ENCODE data around the gene VIPAS39. TPM values are rescaled to one million over a fixed set of nuclear protein-coding genes. Genes with fewer than 3 reads are reported as not detected.

The VIPAS39 gene
- 21.1 and 23.4 TPM in 2 replicates for total RNA-seq

DNA sequence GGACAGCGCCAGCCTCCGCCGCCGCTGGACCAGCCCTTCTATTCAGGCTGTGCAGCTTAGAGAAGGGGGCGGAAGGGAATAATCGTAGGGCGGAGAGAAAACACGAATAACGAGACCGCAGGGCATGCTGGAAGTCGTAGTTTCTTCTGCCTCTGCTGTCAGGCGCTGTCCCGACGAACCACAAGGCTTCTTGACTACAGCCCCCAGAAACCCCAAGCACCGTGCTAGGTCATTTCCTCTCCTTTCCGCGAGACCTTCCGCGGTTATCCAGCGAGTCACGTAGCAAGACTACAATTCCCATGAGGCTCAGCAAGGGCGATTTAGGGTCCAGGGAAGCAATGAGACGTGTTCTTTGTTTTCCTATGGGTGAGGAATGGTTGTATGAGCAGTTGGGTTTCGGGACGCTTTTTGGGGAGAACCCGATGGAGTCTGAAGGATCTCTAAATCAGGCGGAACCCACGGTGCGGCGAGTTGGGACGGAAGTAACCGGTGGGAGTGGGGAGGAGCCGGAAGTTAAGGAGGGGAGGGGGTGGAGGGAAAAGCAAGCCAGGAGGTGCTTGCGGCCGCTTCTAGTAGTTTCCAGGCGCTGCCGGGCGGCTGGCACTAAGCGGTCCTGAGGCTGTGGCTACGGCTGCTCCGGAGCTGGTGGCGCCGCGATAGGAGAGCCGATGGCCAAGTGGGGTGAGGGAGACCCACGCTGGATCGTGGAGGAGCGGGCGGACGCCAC, at the start of gene VIPAS39, which contains the start of gene AHSA1:
Gene VIPAS39, minus strand, starts transcription at position 80 of the 727 bp plus-strand sequence. CDS start 3,499 bp downstream, outside the sequence.
Gene AHSA1, plus strand, starts transcription at position 572 of the 727 bp plus-strand sequence. Its CDS starts 97 bp downstream, at position 669.
- no peaks in the 10 kb centered on the region for H3K36me3 ChIP-seq (ENCODE audit: control insufficient read depth, insufficient read depth, low read length)
- no peaks in the 10 kb centered on the region for H3K27me3 ChIP-seq (ENCODE audit: control insufficient read depth, insufficient read depth, low read length)
- peak within 1 kb of the TSS; percentile 88 for H3K4me3 ChIP-seq (ENCODE audit: low read depth, low read length)
- TF ChIP-seq, protein P1, sequence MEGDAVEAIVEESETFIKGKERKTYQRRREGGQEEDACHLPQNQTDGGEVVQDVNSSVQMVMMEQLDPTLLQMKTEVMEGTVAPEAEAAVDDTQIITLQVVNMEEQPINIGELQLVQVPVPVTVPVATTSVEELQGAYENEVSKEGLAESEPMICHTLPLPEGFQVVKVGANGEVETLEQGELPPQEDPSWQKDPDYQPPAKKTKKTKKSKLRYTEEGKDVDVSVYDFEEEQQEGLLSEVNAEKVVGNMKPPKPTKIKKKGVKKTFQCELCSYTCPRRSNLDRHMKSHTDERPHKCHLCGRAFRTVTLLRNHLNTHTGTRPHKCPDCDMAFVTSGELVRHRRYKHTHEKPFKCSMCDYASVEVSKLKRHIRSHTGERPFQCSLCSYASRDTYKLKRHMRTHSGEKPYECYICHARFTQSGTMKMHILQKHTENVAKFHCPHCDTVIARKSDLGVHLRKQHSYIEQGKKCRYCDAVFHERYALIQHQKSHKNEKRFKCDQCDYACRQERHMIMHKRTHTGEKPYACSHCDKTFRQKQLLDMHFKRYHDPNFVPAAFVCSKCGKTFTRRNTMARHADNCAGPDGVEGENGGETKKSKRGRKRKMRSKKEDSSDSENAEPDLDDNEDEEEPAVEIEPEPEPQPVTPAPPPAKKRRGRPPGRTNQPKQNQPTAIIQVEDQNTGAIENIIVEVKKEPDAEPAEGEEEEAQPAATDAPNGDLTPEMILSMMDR (IDR thresholded peaks at IDR 0.05; ENCODE audit: insufficient read depth, low read length, poor library complexity, severe bottlenecking) = no peak
- peak; percentile 99 for DNase-seq (ENCODE audit: low read depth)

DNA sequence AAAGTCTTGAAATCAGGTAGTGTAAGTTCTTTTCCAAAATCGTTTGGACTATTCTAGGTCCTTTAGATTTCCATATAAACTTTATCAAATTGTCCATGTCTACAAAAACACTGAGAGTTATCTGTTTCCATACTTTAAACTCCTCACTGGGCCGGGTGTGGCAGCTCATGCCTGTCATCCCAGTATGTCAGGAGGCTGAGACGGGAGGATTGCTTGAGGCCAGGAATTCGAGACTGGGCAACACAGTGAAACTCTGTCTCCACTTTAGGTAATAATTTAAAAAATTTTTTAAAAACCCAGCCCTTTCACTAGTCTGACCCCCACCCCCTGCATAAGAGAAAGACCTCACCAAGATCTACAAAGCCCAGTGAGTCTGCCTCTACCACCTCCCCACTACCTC, 47.6 kb upstream of the VIPAS39 start:
- H3K27me3 ChIP-seq (ENCODE audit: control insufficient read depth, insufficient read depth, low read length) = peaks cover 2% of the 10 kb centered on the region
- H3K4me3 ChIP-seq (ENCODE audit: low read depth, low read length) = no peak overlapping the region
- no peaks in the 10 kb centered on the region for H3K36me3 ChIP-seq (ENCODE audit: control insufficient read depth, insufficient read depth, low read length)
- no peak for DNase-seq (ENCODE audit: low read depth)
- TF ChIP-seq, protein P1 (IDR thresholded peaks at IDR 0.05; ENCODE audit: insufficient read depth, low read length, poor library complexity, severe bottlenecking) = no peak

DNA sequence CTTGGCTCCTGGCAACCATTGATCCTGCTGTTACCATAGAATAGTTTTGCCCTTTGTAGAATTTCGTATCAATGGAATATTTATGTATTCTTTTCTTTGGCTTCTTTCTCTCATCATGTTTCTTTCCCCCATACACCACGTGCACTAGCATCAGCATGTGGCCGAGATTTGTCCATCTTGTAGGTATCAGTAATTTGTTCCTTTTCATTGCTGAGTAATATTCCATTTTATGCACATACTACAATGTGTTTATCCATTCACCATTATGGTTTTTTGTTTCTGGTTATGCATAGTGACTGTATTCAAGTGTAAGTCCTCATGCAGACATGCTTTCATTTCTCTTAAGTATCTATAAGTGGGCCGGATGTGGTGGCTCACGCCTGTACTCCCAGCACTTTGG, 45.7 kb upstream of the VIPAS39 start:
- Histone ChIP-seq H3K4me3 (ENCODE audit: low read depth, low read length) (no peak overlapping the region), H3K27me3 (ENCODE audit: control insufficient read depth, insufficient read depth, low read length) (peaks cover 21% of the 10 kb centered on the region), H3K36me3 (ENCODE audit: control insufficient read depth, insufficient read depth, low read length) (no peaks in the 10 kb centered on the region)
- TF ChIP-seq, protein P1 (IDR thresholded peaks at IDR 0.05; ENCODE audit: insufficient read depth, low read length, poor library complexity, severe bottlenecking) = no peak
- DNase-seq (ENCODE audit: low read depth) = no peak

DNA sequence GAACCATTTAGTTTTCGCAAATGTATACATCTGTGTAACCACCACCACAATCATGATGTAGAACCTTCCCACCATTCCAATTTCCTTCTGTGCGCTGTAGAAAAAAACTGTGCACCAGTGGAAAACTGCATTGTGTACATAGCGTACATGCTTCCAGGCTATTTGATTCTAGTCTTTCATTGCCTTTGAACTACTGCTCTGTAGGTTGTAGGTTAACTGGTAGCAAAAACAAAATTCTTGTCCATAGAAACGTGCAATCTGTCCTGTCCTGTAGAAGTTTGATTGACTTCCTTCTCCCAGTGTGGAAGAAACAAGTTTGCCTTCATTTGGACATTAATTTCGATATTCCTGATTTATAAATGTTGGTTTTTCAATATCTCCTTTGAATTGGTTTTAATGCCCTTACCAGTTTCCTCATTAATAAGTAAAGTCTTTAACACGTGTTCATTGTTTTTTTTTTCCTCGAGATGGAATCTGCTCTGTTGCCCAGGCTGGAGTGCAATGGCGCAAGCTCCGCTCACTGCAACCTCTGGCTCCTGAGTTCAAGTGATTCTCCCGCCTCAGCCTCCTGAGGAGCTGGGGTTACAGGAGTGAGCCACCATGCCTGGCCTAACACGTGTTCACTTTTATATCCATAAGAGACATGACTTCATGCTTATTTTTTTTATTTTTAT, 44.8 kb upstream of the VIPAS39 start:
- Histone ChIP-seq H3K36me3 (ENCODE audit: control insufficient read depth, insufficient read depth, low read length) (no peaks in the 10 kb centered on the region), H3K4me3 (ENCODE audit: low read depth, low read length) (no peak overlapping the region), H3K27me3 (ENCODE audit: control insufficient read depth, insufficient read depth, low read length) (peaks cover 26% of the 10 kb centered on the region)
- TF ChIP-seq, protein P1 (IDR thresholded peaks at IDR 0.05; ENCODE audit: insufficient read depth, low read length, poor library complexity, severe bottlenecking) = no peak
- no peak for DNase-seq (ENCODE audit: low read depth)

DNA sequence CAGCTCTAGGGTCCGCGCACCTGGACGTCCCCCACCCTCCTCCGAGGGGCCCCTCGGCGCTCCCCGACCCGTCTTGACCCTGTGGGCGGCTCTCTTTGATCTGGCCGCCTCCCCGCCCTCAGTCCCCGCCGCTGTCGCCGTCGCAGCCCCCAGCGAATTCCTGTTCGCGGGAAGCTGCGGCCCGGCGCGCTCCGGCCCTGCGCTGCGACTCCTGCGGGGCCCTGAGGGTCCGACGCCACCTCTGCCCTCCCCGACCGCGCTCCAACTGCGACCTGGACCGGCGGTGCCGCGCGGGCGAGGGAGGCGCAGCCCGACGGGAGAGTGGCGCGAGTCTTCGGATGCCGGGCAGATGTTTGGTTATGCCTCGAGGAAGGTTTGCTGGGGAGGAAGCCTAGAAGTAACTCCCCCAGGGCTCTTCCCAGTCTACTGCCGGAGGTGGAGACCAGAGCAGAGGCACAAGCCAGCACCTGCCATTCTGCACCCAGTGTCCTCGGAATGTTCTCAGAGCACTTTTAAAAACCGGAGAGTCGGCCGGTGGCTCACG, 41.7 kb upstream of the VIPAS39 start:
- peak overlapping the region; percentile 40 for H3K4me3 ChIP-seq (ENCODE audit: low read depth, low read length)
- no peak for DNase-seq (ENCODE audit: low read depth)
- peaks cover 28% of the 10 kb centered on the region for H3K27me3 ChIP-seq (ENCODE audit: control insufficient read depth, insufficient read depth, low read length)
- no peaks in the 10 kb centered on the region for H3K36me3 ChIP-seq (ENCODE audit: control insufficient read depth, insufficient read depth, low read length)
- TF ChIP-seq, protein P1 (IDR thresholded peaks at IDR 0.05; ENCODE audit: insufficient read depth, low read length, poor library complexity, severe bottlenecking) = no peak

Data from kidney epithelial cell (primary cell).